NCI-H1694 treated with DMSO at 0.1 percent for 48 hours (cell line): ENCODE measurements around the gene PRKACA.

ENCODE experiments used
- DNase-seq: peaks from one replicate; lab custom pipeline; 2025; lab: John Stamatoyannopoulos, UW

Gene PRKACA

DNA sequence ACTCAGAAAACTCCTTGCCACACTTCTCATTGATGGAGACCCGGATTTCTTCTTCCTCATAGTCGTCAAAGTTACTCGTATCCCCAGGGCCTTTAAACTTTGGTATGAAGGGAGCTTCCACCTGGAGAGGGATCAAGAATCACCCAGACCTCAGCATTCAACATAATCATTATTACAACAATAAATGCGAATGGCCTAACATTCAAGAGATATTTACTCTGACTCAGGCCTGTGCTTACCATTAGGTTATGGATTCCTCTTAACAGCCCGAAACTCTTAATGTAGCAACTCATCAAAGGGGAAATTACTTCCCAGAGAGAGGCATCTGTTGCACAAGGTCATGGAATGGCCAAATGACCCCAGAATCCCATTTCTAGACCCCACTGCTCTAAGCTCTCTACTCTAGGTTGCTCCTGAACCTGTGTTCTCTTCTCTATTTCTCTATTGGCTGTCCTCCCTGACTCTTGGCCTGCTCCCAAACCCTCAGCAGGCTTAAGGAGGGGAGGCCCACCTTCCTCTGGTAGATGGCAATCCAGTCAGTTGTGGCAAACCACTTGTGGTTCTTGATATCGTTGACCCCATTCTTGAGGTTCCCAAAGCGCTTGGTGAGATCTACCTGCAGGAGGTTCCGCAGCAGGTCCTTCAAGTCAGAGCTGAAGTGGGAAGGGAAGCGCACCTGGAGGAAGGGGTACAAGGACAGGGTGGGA is 24.3 kb downstream of the PRKACA start:
- no peak for DNase-seq

DNA sequence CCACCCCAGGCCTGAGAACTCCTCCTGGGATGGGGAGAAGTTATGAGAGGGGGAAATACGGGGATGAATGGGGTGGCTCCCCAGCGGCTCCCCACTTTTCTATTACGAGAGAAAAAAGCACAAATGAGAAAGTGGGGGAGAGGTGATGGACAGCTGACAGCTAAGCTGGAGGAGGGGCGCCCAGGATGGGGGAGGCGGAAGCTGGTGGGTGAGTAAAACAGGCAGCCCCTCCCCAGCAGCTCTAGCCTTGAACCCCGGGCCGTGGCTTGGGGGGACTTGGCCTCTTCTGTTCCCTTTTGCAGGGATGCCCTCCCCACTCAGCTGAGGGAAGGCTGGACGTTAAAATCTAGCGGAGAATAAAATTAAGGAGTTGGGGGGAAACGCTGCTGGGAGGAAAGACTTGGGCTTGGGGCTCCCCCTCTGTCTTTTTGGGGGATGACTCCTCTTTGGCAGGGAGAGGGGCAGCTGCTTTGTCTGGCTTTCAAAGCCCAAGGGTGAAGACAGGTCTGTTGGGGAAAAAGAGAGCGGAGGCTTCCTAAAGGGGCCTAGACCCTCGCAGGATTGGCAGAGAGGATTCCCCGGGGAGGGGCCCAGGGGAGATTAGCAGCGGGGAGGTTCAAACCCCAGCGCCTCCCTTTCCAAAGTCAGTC is 25.6 kb downstream of the PRKACA start:
- no peak for DNase-seq

DNA sequence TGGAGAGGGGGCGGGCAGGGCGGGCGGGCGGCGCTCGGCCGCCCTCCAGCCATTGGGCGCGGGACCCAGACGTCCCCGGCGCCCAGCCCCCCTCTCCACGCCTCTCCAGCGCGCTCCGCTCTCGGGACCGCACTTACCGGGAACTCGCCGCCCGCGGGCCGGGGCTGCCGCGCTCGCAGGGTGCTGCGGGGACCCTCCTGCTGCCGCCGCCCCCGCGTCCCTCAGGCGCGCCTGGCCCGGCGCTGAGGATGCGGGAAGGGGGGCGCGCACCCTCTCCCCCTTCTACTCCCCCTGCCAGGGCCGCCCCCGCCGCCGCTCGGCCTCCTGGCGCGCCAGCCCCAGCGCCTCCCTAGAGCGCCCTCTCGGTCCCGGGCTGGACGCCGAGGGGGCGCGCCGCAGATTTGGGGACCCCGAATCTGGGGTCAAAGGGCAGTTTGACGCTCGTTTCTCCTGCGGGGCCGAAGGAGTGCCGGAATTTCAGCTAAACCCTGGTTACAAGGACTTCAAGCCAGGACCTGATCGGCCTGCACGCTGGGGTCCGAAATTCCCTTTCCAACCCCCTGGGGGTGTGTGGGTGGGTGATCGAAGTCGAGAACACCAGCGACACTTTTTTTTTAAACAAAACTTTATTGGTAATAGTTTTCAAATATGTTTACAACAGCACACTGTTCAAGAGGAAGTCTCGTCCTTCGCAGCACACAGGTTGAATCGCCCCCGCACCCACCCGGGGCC is 26.3 kb downstream of the PRKACA start:
- peak; percentile 71 for DNase-seq

DNA sequence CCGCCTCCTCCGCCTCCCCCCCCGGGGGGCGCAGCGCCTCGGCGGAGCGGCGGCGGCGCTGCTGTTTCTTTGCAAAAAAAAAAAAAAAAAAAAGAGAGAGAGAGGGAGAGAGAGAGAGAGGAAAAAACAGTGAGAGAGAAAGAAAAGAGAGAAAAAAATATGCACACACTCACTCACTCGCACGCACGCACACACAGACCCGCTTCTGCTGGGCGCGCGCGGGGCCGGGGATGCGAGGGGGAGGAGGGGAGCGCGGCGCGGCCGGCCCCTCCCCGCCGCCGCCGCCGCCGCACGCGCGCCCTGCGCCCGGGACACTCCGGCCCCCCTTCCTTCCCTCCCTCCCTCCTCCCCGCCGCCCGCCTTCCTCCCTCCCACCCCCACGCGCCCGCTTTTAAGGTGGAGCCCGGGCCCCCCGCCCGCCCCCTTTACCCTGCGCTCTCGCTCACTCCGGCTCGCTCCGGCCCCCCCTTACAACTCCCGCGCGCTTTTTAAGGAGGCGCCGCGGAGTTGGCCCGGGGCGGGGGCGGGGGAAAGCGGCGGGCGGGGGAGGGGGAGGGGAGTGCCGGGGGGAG is 27.0 kb downstream of the PRKACA start, which contains the start of gene SAMD1:
Gene SAMD1 (minus strand): TSS at position 243 of the 572 bp plus-strand sequence.
- peak; percentile 71 for DNase-seq

DNA sequence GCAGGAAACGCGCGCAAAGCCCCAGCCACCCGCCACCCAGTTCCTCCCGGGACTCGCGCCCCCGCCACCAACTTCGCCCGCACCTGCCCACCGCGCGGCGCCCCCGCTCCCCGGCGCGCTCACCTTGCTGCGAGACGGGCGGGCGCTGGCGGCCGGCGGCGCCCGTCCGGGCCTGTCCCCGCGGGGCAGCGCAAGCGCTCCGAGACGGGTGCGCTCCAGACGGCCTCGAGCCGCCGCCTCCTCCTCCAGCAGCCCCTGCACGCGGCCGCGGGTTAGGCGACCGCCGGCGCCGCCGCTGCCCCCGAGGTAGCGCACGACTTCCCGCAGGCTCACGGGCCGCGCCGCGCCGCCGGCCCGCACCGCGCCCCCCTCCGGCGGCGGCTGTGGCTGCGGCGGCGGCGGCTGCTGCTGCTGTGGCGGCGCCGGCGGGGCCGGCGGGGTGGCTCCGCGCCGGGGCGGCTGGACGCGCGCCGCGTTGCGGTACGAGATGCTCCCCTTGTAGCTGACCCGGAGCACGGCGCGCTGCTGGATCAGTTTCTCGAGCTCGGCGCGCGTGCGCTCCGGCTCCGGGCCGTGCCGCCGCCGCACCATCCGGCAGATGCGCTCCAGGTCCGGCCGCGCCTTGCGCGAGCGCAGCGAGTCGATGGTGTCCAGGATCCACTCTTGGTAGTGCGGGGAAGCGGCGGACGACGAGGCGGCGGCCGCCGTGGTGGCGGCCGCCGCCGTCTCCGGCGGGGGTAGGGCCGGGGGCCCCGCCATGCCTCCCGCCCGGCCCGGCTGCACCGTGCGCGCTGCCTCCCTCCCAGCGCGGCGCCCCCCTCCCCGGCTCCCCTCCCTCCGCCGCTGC is 27.7 kb downstream of the PRKACA start:
- DNase-seq: no peak

DNA sequence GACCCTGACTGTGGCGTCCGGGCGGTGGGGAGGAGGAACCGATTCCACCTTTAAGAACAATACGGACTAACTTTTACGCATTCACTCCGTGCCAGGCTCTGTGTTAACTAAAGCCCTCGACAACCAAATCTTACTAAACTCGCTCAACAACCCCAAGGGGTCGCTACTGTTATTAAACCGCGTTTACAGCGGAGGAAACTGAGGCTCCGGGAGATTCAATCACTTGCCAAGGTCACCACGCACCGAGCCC is 28.2 kb downstream of the PRKACA start:
- DNase-seq: peak; percentile 5

DNA sequence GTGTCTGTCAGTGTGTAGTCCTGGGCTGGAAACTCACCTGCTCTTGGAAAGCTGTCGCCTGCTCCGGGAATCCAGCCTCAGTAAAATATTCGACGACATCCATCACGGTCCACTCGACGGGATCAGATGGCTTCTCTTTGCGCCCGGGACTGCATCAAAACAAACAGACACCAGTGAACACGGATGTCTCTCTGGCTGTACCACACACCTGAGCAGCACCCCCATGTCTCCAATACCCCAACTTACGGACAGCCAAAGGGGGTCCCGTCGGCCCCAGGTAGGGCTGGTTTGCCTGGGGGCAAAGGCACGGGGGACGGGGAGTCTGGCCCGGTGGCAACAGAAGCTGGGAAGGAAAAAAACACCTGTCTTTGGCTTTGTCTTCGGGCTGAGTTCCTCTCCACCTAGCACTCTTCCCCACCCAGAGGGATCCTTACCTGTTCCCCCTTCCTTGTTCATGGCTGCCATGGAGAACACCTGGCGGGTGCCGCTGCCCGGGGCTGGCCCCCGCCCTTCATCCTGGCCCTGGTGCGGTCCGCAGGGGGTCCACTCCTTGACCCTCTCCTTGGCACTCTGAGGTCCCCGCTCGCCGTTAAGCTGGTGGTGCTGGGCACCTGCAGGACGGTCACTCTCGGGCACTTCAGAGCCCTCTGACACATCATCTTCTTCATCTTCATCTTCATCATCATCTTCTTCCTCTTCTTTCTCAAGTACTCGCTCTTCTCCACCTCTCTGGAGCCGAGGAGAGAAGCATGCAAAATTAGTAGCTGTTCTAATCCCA is 28.7 kb downstream of the PRKACA start:
- no peak for DNase-seq

DNA sequence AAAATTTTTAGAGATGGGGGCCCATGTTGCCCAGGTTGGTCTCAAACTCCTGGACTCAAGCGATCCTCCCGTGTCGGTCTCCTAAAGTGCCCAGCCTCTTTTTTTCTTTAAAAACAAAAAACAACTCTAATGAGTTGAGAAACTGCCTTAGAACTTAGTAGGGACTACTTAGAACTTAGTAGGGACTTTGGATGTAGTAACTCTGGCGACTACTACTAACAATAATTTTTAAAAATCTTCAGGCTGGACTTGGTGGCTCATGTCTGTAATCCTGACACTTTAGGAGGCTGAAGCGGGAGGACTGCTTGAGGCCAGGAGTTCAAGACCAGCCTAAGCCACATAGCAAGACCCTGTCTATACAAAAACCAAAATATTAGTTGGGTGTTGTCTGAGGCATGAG is 31.5 kb downstream of the PRKACA start:
- DNase-seq: no peak

DNA sequence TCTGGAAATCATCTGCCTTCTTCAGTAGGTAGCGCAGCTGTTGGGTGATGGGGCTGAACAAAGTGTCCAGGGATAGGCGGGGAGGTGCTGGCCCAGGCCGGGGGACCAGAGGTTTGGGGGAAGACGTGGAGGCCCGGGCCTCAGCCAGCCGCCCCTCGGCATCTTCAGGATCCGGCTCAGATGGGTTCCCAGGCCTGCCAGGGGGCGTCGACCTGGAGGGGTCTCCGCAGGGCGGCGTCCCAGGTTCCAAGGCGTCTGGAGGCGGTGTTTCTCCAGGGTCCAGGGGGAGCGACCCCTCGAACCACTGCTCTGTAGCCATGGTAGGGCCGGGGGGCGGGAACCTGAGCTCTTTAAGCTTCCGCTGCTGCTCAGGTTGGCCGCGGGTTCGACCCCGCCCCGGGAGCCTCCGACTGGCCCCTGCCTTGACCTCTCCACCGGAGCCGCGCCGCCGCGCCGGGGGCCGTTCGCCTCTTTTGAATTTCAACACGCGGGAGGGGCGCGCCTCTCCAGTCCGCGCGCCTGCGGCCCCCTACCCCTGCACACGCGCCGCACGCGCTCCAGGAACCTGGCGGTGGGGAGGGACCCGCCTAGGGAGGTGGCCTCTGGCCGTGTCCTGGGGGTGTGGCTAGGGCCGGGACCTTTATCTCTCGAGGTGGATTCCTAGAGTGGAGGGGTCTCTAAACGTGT is 32.1 kb downstream of the PRKACA start, which contains the start of gene C19orf67:
Gene C19orf67 (minus strand): TSS at position 475 of the 687 bp plus-strand sequence. CDS start 156 bp downstream, at position 319.
- no peak for DNase-seq

DNA sequence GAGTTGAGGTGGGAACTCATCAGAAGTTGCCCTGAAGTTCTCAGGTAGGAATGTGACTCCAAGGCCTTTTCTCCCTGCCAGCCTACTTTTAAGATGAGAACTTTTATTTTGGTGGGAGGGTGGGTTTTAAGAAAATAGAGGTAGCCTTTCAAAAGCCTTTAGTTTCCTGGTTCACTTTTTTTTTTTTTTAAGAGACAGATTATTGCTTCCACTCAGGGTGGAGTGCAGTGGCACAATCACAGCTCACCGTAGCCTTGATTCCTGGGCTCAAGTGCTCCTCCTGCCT is 34.9 kb downstream of the PRKACA start:
- DNase-seq: no peak

DNA sequence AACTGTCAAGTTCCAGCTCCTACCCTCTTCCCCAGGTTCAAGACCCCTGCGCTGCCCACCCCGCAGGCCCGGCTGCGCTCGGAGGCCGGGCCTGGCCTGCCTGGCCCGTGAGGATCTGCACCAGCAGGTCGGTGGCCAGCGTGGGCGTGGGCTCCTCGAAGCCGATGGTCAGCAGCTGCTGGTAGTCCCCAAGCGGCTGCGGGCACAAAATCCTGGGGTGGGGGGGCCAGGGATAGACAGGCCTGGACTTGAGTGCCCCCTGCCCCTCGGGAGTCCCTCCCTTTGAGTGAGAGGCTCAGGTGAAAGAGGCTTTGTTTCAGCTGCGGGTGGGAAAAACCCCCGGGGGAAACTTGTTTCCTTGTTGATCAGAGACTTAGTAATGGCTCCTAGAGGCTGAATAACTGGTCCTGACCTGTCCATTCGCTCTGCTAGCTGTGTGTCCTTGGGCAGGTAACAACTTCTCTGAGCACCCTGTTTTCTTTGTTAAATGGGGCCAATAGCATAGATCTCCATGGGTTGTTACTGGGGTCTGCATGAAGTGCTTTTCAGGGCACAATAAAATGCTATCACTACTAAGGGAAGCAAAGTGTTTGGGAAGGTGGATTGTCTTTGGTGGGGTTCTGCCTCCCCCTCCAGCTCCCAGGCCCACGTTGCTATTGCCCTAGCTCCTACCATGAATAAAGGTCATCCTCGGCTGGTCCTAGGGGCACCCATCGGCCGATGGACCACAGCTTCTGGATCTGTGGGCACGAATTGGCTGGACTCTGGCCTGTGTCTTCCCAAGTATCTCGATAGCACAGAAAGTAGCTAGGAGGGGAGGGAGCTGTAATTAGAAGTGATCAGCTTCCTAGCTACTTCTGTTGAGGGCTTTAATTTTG is 35.5 kb downstream of the PRKACA start:
- no peak for DNase-seq

DNA sequence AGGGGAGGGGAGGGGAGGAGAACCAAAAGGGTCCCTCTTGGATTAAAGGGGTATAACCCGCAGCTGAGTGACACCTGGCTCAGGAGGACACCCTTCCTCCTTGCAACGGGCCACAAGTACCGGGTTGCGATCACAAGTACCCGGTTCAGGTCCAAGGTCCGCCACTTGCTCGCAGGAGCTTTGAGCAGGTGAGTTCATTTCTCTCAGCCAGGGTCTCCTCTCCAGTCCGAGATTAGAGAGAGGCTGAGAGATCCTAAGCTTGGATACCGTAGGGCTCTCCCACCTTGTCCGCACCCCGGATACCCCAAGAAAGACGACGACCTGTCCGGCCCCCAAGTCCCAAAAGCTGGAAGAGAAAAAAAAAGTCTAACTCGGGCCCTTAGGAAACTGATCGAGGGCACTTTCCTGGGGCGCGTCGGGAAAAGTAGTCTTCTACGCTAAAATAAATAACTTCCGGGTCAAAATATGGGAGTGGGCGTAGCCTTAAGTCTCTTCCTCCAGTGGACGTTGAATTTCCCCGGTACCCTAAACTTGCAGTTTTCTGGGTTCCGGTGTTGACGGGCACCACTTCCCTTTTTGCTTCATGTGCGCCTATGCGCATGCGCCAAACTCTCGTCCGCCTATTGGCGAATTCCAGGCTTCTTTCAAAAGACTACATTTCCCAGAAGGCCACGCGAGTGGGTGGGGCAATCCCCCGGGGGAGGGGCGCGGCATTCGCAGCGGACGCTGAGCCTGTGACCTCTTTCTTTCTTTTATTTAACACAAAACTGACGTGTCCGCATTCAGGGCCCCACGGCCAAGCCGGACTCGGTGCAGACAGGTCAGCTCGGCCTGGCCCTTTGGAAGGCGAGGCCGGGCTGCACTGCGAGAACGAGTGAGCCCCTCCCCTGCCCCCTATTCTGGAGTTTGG is 36.4 kb downstream of the PRKACA start:
- peak; percentile 99 for DNase-seq

DNA sequence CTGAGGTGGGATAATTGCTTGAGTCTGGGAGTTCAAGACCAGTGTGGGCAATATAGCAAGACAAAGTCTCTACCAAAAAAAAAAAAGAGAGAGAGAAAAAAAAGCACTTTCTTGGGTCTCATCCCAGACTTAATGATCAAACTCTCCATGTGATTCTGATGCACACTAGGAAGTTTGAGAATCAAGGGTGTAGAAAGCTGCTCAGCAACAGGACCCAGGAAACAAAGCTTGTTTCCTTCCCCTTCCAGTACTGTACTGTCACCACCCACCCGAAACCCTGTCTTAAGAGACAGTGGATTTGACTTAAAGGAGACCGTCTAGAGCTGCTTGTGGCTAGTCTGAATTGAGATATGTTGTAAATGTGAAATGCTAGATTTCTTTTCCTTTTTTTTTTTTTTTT is 39.2 kb downstream of the PRKACA start:
- no peak for DNase-seq

DNA sequence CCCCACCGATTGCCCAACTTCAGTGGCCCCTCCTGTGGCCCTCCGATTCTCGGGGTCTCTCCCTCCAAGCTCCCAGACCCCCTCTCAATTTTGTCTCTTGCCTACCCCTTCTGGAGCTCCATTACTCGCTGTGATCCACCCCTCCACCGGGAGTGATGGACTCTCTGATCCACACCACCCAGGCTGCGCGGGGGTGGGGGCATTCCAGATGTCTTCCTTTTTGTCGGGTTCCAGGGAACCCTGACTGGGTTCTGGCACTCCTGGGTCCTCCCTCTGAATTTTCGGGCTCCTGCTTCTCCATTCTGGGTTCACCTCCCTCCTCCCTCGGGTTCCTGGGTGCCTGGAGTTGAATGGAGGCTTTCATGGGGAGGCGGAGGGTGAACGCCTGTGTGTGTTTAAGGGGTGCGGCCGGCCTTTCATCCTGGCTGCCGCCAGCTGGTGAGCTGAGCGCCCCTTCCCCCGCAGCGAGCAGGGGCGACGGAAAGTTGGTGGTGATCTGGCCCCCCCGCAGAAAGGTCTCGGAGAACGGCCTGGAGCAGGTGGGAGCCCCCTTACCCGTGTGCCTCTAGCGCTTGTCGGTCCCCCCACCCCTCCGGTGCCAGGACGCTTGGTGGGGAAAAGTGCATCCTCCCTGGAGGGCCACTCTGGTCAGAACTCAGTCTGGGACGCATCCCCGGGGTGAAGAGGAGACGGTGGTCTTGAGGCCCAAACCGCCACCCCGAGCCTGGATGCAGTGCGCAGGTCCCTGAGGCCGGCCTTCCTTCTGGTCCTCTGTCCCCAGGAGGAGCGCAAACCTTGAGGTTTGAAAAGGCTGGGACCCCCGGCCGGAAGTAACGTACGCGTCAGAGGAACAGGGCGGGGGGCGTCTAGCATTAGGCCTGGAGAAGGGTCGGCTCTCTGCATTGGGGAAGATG is 43.4 kb downstream of the PRKACA start:
- no peak for DNase-seq

DNA sequence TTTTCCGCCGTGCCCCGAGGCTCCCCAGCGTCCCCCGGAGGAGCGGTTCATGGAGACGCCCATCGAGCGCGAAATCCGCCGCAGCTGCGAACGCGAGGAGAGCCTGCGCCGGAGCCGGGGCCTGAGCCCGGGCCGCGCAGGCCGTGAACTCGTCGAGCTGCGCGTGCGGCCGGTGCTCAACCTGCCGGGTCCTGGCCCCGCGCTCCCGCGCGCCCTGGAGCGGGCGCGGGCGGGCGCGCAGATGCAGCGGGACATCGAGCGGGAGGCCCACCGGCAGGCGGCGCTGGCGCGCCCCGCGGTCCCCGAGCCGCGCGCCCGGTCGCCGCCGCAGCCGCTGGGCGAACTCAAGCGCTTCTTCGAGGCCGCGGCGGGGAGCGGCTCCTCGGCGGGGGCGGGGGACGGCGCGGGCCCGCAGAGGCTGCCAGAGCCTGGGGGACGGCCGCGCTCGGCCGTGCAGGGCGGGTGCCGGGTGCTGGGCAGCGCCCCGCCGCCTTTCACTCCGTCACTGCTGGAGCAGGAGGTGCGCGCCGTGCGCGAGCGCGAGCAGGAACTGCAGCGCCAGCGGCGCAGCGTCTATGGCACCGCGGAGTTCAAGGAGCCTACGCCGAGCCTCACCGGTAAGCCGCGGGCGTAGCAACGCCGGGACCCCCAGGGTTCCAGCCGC is 44.2 kb downstream of the PRKACA start:
- peak; percentile 64 for DNase-seq

DNA sequence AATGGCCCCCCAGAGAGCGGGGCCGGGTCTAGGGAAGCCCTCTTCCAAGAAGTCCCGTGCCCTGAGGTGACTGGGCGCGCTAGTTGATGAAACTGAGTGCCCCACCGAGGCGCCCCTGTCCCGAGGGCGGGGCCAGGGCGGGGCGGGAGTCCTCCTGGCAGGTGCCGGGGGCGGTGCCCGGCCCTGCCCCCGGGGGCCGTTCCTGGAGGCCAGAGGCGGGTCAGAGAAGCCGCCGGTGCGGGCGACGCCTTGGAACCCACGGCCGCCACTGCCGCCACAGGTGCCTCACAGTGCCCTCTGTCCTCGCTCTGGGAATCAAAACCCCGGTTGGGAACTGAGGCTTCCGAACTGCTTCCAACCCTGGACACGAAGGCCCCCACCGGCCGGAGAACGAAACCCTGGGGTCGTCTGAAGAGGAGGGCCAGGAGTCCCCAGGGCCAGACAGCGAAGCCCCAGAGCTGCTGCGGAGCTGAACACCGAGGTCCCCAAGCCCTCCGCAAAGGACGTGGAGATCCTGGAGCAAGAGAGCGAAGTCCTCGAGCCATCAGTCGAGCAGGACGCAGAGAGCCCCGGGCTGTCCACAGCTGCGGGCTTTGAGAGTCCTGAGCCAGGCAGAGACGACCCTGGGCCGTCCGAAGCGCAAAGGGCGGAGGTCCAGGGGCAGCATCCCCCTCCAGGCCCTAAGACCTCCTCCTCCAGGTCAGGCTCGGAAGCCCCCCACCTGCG is 44.9 kb downstream of the PRKACA start, which contains the start of gene MISP3:
Gene MISP3 (plus strand): TSS at position 252 of the 726 bp plus-strand sequence. CDS start 524 bp downstream, outside the sequence.
- peak; percentile 45 for DNase-seq
